ENCODE measurements around the gene APELA. TPM values are rescaled to one million over a fixed set of nuclear protein-coding genes. Genes with fewer than 3 reads are reported as not detected.
"Not testable (repeated sequence)": the region's sequence is repeated elsewhere in the genome, so short reads cannot be mapped to it uniquely, and the experiment has no call there.

The APELA gene
- total RNA-seq, 1 donor = not detected

DNA sequence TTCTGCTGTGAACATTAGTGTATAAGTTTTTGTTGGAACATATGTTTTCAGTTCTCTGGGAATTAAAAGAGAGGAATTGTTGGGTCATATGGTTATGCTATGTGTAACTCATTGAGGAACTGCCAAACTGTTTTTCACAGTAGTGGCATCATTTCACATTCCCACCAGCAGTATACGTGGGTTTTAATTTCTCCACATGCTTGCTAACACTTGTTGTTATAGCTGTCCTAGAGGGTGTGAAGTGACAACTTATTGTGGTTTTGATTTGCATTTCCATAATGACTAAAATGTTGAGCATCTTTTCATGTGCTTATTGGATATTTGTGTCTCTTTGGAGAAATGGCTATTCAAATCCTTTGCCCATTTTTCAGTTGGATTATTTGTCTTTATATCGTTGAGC, 13.7 kb downstream of the APELA start:
- TF ChIP-seq CTCF (IDR thresholded peaks at IDR 0.05; ENCODE audit: insufficient read depth, low read depth, low read length) = no peak
- no peak for DNase-seq (ENCODE audit: low read depth)
- H3K4me3 ChIP-seq (ENCODE audit: low read depth, low read length) = no peak overlapping the region

DNA sequence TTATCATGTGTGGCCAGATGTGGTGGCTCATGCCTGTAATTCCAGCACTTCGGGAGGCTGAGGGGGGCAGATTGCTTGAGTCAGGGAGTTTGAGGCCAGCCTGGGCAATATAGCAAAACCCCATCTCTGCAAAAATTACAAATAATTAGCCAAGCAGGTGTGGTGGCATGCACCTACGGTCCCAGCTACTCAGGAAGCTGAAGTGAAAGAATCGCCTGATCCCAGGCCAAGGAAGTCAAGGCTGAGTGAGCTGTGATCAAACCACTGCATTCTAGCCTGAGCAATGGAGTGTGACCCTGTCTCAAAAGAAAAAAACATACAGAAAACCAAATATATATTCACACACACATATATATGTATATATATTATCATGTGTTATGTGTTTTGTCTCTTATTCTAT, 15.0 kb downstream of the APELA start:
- no peak for TF ChIP-seq CTCF (IDR thresholded peaks at IDR 0.05; ENCODE audit: insufficient read depth, low read depth, low read length)
- H3K4me3 ChIP-seq (ENCODE audit: low read depth, low read length) = no peak overlapping the region
- DNase-seq (ENCODE audit: low read depth) = no peak

DNA sequence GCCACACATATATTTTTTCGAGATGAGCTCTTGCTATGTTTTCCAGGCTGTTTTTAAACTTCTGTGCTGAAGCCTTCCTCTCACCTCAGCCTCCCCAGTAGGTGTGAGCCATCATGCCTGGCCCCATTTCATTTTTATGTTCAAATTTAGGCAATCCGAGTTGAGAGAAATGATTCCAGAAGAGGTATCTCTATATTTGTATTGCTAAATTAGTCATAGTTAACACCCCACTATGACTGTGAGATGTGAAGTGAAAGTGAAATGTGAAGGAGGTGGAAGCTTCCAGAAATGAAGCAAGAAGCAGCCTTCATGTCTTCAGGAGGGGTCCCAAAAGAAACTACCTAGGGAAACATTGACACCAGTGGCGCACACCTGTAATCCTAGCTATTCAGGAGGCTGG, 17.7 kb downstream of the APELA start:
- TF ChIP-seq CTCF (IDR thresholded peaks at IDR 0.05; ENCODE audit: insufficient read depth, low read depth, low read length) = no peak
- DNase-seq (ENCODE audit: low read depth) = no peak
- no peak overlapping the region for H3K4me3 ChIP-seq (ENCODE audit: low read depth, low read length)

GRCh38 chr4:164902608-164903007, 25.6 kb downstream of the APELA start:
- TF ChIP-seq CTCF (IDR thresholded peaks at IDR 0.05; ENCODE audit: insufficient read depth, low read depth, low read length) = no peak
- no peak for DNase-seq (ENCODE audit: low read depth)

GRCh38 chr4:164904336-164904735, 27.4 kb downstream of the APELA start:
- DNase-seq (ENCODE audit: low read depth) = no peak
- no peak overlapping the region for H3K4me3 ChIP-seq (ENCODE audit: low read depth, low read length)
- no peak for TF ChIP-seq CTCF (IDR thresholded peaks at IDR 0.05; ENCODE audit: insufficient read depth, low read depth, low read length)

More at GRCh38 chr4:164902608-164903007, 25.6 kb downstream of the APELA start:
- no peak overlapping the region for H3K4me3 ChIP-seq (ENCODE audit: low read depth, low read length)

DNA sequence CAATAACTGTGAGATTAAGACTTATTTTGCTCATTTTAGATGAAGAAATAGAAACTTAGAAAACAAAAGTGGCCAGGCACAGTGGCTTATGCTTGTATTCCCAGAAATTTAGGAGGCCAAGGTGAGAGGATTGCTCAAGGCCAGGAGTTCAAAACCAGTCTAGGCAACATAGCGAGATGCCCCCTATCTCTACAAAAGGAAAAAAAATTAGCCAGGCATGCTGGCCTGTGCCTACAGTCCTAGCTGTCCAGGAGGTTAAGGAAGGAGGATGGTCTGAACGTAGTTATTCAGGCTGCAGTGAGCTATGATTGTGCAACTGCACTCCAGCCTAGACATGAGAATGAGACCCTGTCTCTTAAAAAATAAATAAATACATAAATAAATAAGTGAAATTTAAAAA, 28.0 kb downstream of the APELA start:
- no peak for TF ChIP-seq CTCF (IDR thresholded peaks at IDR 0.05; ENCODE audit: insufficient read depth, low read depth, low read length)
- H3K4me3 ChIP-seq (ENCODE audit: low read depth, low read length) = no peak overlapping the region
- DNase-seq (ENCODE audit: low read depth) = no peak

GRCh38 chr4:164906368-164906767, 29.4 kb downstream of the APELA start:
- no peak overlapping the region for H3K4me3 ChIP-seq (ENCODE audit: low read depth, low read length)
- no peak for TF ChIP-seq CTCF (IDR thresholded peaks at IDR 0.05; ENCODE audit: insufficient read depth, low read depth, low read length)
- no peak for DNase-seq (ENCODE audit: low read depth)

GRCh38 chr4:164913506-164913905, 36.5 kb downstream of the APELA start:
- DNase-seq (ENCODE audit: low read depth) = not testable (repeated sequence)

More at GRCh38 chr4:164913506-164913905, 36.5 kb downstream of the APELA start:
- H3K4me3 ChIP-seq (ENCODE audit: low read depth, low read length) = not testable (repeated sequence)

Measured in fibroblast of villous mesenchyme (primary cell).